Endothelial cell of umbilical vein (primary cell): ENCODE measurements around the gene ANXA4. TPM values are rescaled to one million over a fixed set of nuclear protein-coding genes. Genes with fewer than 3 reads are reported as not detected.

ENCODE experiments used
- BruUV-seq: library from RNA; stranded (reverse); fragments of 400-500 nt; replicated peaks from 2 replicates; lab custom pipeline; 2021; lab: Mats Ljungman, UMichigan
- CTCF ChIA-PET: fragments of 300-600, 350-600 bp; sonication (Branson Sonifier 250); formaldehyde crosslinking; loops from one replicate; lab custom pipeline; 2021; ENCODE audit warnings: antibody characterized with exemption, inconsistent platforms; lab: Charles Lee
- POLR2A ChIA-PET: fragments of 300-600, 350-600 bp; sonication (Branson Sonifier 250); formaldehyde crosslinking; loops from one replicate; lab custom pipeline; 2021; ENCODE audit warnings: antibody characterized with exemption, inconsistent platforms; lab: Charles Lee
- DNase-seq: peaks from one replicate; pipeline ENCODE4 v3.0.0-alpha.2; 2011; ENCODE audit warnings: low read depth, low spot score
- FAIRE-seq: peaks from 2 replicates; lab custom pipeline; 2011; peaks lifted over from hg19 to GRCh38; lab: Jason Lieb, UNC
- H2AFZ ChIP-seq: 2 replicates; pipeline ENCODE4 v1.6.0; 2012; ENCODE audit warnings: low read depth, low read length, control low read depth, inconsistent platforms
- H3K27ac ChIP-seq: 2 replicates; pipeline ENCODE4 v1.5.1; 2011; ENCODE audit warnings: low read depth, mild to moderate bottlenecking, control low read depth, low read length, moderate library complexity; ENCODE audit not compliant: insufficient read depth
- H3K27me3 ChIP-seq, 2 experiments: 2 replicates each; pipeline versions ENCODE4 v1.6.0 to v1.6.1; 2011; ENCODE audit warnings: low read length in 2 of 2, mixed read lengths in 1 of 2; ENCODE audit not compliant: control insufficient read depth in 2 of 2, insufficient read depth in 2 of 2
- H3K36me3 ChIP-seq, 2 experiments: 2 replicates in 1 of 2; 3 replicates in 1 of 2; pipeline ENCODE4 v1.5.1; 2011; ENCODE audit warnings: low read length in 2 of 2, mild to moderate bottlenecking in 1 of 2, moderate library complexity in 1 of 2; ENCODE audit not compliant: control insufficient read depth in 2 of 2, insufficient read depth in 2 of 2; ENCODE audit errors: extremely low read depth in 1 of 2
- H3K4me1 ChIP-seq: 3 replicates; pipeline ENCODE4 v1.5.1; 2011; ENCODE audit warnings: mild to moderate bottlenecking, low read length; ENCODE audit not compliant: control insufficient read depth, insufficient read depth; ENCODE audit errors: extremely low read depth
- H3K4me2 ChIP-seq: 2 replicates; pipeline ENCODE4 v1.6.1; 2011; ENCODE audit warnings: low read length, control low read depth, mixed read lengths; ENCODE audit not compliant: insufficient read depth
- H3K4me3 ChIP-seq, 3 experiments: fragments of 200-600 bp in 1 of 3; sonication (generic), shearing (Covaris generic) in 1 of 3; replicated peaks in 1 of 3; 2 replicates each; pipeline ENCODE4 v1.5.1; 2011 to 2016; ENCODE audit warnings: control low read depth in 3 of 3, low read length in 3 of 3, mild to moderate bottlenecking in 2 of 3, inconsistent platforms in 1 of 3, low read depth in 1 of 3, moderate library complexity in 1 of 3; ENCODE audit not compliant: insufficient read depth in 1 of 3
- H3K79me2 ChIP-seq: 2 replicates; pipeline ENCODE4 v1.6.0; 2012; ENCODE audit warnings: low read length, inconsistent platforms; ENCODE audit not compliant: control insufficient read depth, insufficient read depth
- H3K9ac ChIP-seq: replicated peaks from 2 replicates; pipeline ENCODE3; 2011; ENCODE audit warnings: low read length, control low read depth; ENCODE audit not compliant: insufficient read depth; ENCODE audit errors: extremely low read depth
- H3K9me1 ChIP-seq: replicated peaks from 3 replicates; pipeline ENCODE4 v1.6.0; 2011; ENCODE audit warnings: mild to moderate bottlenecking, low read length; ENCODE audit not compliant: control insufficient read depth, insufficient read depth; ENCODE audit errors: extremely low read depth
- H3K9me3 ChIP-seq: replicated peaks from 2 replicates; pipeline ENCODE4 v1.5.1; 2012; ENCODE audit warnings: low read length, inconsistent platforms; ENCODE audit not compliant: control insufficient read depth, insufficient read depth
- H4K20me1 ChIP-seq: replicated peaks from 2 replicates; pipeline ENCODE3; 2011; ENCODE audit warnings: mild to moderate bottlenecking, low read length; ENCODE audit not compliant: control insufficient read depth, insufficient read depth; ENCODE audit errors: extremely low read depth
- CTCF ChIP-seq, 2 donors: IDR thresholded peaks; 1 replicate in 1 of 2; 2 replicates in 1 of 2; pipeline ENCODE4 v1.5.1; 2011; ENCODE audit warnings: low read length in 2 of 2, mild to moderate bottlenecking in 2 of 2, moderate library complexity in 2 of 2, control low read depth in 1 of 2, inconsistent platforms in 1 of 2, low read depth in 1 of 2; ENCODE audit not compliant: insufficient read depth in 1 of 2; ENCODE audit errors: extremely low read depth in 1 of 2
- FOS ChIP-seq: IDR thresholded peaks from 2 replicates; pipeline ENCODE4 v1.6.1; 2011; ENCODE audit warnings: mild to moderate bottlenecking, low read length, moderate library complexity, borderline replicate concordance; ENCODE audit not compliant: insufficient read depth
- JUN ChIP-seq: IDR thresholded peaks from 2 replicates; pipeline ENCODE4 v1.6.1; 2011; ENCODE audit warnings: borderline replicate concordance, low read depth; ENCODE audit not compliant: insufficient read length, insufficient read depth
- MYC ChIP-seq: IDR thresholded peaks from one replicate; pipeline ENCODE4 v1.6.1; 2011; ENCODE audit warnings: mild to moderate bottlenecking, low read depth, low read length
- POLR2A ChIP-seq: IDR thresholded peaks from 2 replicates; pipeline ENCODE4 v1.6.1; 2012; ENCODE audit warnings: low read depth, mild to moderate bottlenecking, control low read depth, low read length
- POLR2AphosphoS5 ChIP-seq: IDR thresholded peaks from 2 replicates; pipeline ENCODE4 v1.6.1; 2012; ENCODE audit warnings: low read depth, mild to moderate bottlenecking, control low read depth, low read length, moderate library complexity; ENCODE audit not compliant: insufficient read depth
- dilution Hi-C: fragments of 300-500 bp; cut with MboI; formaldehyde crosslinking; loops from one replicate; pipeline ENCODE4 v1.15.0; 2019; ENCODE audit warnings: low sequenced_read_pairs; ENCODE audit not compliant: extremely low pct_ligation_motif_present
- intact Hi-C: fragments of 100-400 bp; cut with micrococcal nuclease; formaldehyde crosslinking; loops from one replicate; pipeline ENCODE4 v1.10.0; 2022
- polyA plus RNA-seq, 4 experiments: library from polyadenylated mRNA; depleted of rRNA in 3 of 4; stranded (reverse) in 3 of 4; unstranded in 1 of 4; fragments of >200 nt; gene quantifications; 2 replicates each; pipeline versions ENCODE4 v1.2.1 to v1.2.3, GENCODE V29; 2011 to 2012; ENCODE audit warnings: missing spikeins in 1 of 4
- total RNA-seq: library from RNA; stranded (reverse); gene quantifications from 2 replicates; pipeline ENCODE4 v1.2.3, GENCODE V29; 2021

Gene ANXA4
- total and polyA plus RNA-seq, 2 donors (not counting 3 experiments of a cell fraction or from before 2014, with no cell fraction given), result 29.4 to 79.6 TPM

DNA sequence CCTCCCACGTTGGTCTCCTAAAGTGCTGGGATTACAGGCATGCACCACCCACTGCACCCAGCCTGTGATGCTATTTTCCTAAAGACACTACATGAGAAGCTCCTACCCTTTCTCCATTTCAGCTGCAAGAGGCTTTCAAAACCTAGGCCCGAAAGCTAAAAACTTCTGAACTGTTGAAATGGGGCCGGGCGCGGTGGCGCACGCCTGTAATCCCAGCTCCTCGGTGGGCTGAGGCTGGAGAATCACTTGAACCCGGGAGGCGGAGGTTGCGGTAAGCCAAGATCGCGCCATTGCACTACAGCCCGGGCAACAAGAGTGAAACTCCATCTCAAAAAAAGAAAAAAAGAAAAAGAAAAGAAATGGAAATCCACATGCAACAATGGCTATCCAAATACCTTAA lies 18.1 kb upstream of the ANXA4 start:
- BruUV-seq, result no TSS peak
- ChIA-PET POLR2A (no interaction called here), CTCF (interaction anchor here (1.0 to 5.8 kb wide), 17 partner anchors 17 to 347 kb away, joined by 3 to 784 read pairs (median 21); partner anchors contain the start of genes ANXA4 and GMCL1)
- Histone ChIP-seq H3K4me2 (no peak overlapping the region), H3K79me2 (no peaks in the 10 kb centered on the region), H3K9me3 (no peaks in the 10 kb centered on the region), H2AFZ (no peak overlapping the region), H3K4me1 (peaks cover 2% of the 10 kb centered on the region), H3K36me3 (no peaks in the 10 kb centered on the region), H3K4me3 (no peak overlapping the region), H4K20me1 (no peaks in the 10 kb centered on the region), H3K9me1 (no peaks in the 10 kb centered on the region), H3K9ac (no peak overlapping the region), H3K27me3 (no peaks in the 10 kb centered on the region), H3K27ac (no peak overlapping the region)
- intact Hi-C loops, result loop anchor here (1.0 to 10.0 kb wide), 4 partner anchors 94 to 581 kb away; partner anchors contain the start of genes FAM136A and SNRNP27
- no peak for TF ChIP-seq JUN
- TF ChIP-seq POLR2A, result no peak
- no peak for TF ChIP-seq FOS
- DNase-seq, result no peak
- FAIRE-seq, result no peak
- dilution Hi-C loops, result no loop called here

- dilution Hi-C loops (no loop called here), intact Hi-C loops (loop anchor here (1.0 to 10.0 kb wide), 4 partner anchors 93 to 580 kb away; partner anchors contain the start of genes FAM136A and SNRNP27)
- H4K20me1 ChIP-seq, result no peaks in the 10 kb centered on the region
- BruUV-seq, result no TSS peak
- H3K9ac ChIP-seq, result peak overlapping the region; percentile 5
- no peaks in the 10 kb centered on the region for H3K79me2 ChIP-seq
- H3K9me3 ChIP-seq, result no peaks in the 10 kb centered on the region
- no peaks in the 10 kb centered on the region for H3K27me3 ChIP-seq
- peak overlapping the region in 1 of 3 experiments; percentile 55 for H3K4me3 ChIP-seq
- FAIRE-seq, result peak; percentile 97
- TF ChIP-seq MYC (no peak), POLR2AphosphoS5 (no peak), CTCF (IDR thresholded peaks at IDR 0.05; ENCODE audit: extremely low read depth in 1 of 2, insufficient read depth in 1 of 2, low read depth in 1 of 2, low read length in 2 of 2) (peak; percentile 87 to 88)
- H3K36me3 ChIP-seq, result no peaks in the 10 kb centered on the region
- POLR2A ChIA-PET, result interaction anchor here (0.7 to 1.6 kb wide), 5 partner anchors 17 to 170 kb away, joined by 3 to 5 read pairs (median 3); partner anchors contain the start of genes ANXA4 and SNRNP27
- H3K27ac ChIP-seq, result no peak overlapping the region
- CTCF ChIA-PET, result interaction anchor here (0.6 to 5.8 kb wide), 119 partner anchors 8 to 578 kb away, joined by 3 to 784 read pairs (median 6); partner anchors contain the start of genes ANXA4, C2orf42, FAM136A and GMCL1
- DNase-seq, result peak; percentile 80
- no peaks in the 10 kb centered on the region for H3K9me1 ChIP-seq
- peak overlapping the region; percentile 96 for H2AFZ ChIP-seq
- H3K4me2 ChIP-seq, result peak overlapping the region; percentile 93
- H3K4me1 ChIP-seq, result peaks cover 2% of the 10 kb centered on the region
Measured at GRCh38 chr2:69724540-69725159, 17.3 kb upstream of the ANXA4 start.
